Muscle layer of colon (tissue), 2 donors: ENCODE measurements around the gene KIDINS220.

ENCODE experiments used
- H3K27ac ChIP-seq: one replicate; pipeline ENCODE4 v1.7.0; 2013; ENCODE audit warnings: low read depth, mild to moderate bottlenecking, low read length, moderate library complexity
- H3K27me3 ChIP-seq, 2 donors: one replicate each; pipeline ENCODE4 v1.7.0; 2013; ENCODE audit warnings: low read length in 2 of 2, mild to moderate bottlenecking in 2 of 2; ENCODE audit not compliant: insufficient read depth in 2 of 2, control insufficient read depth in 1 of 2
- H3K36me3 ChIP-seq: one replicate; pipeline ENCODE4 v1.7.0; 2013; ENCODE audit warnings: mild to moderate bottlenecking, low read length; ENCODE audit not compliant: insufficient read depth
- H3K4me1 ChIP-seq: one replicate; pipeline ENCODE4 v1.7.0; 2013; ENCODE audit warnings: mild to moderate bottlenecking, low read length; ENCODE audit not compliant: insufficient read depth
- H3K4me3 ChIP-seq, 2 donors: one replicate each; pipeline ENCODE4 v1.7.0; 2013; ENCODE audit warnings: low read length in 2 of 2, low read depth in 1 of 2, mild to moderate bottlenecking in 1 of 2, moderate library complexity in 1 of 2
- H3K9ac ChIP-seq: one replicate; pipeline ENCODE4 v1.7.0; 2013; ENCODE audit warnings: low read length
- H3K9me3 ChIP-seq: one replicate; pipeline ENCODE4 v1.7.0; 2013; ENCODE audit warnings: mild to moderate bottlenecking, low read length
- donor health status: abdominal sarcoma.
- donor health status: Adenocarcinoma of cecum.

KIDINS220 gene

GRCh38 chr2:8850845-8851487 lies 13.6 kb upstream of the KIDINS220 start:
- H3K36me3 ChIP-seq: no peaks in the 10 kb centered on the region
- no peaks in the 10 kb centered on the region for H3K9me3 ChIP-seq
- no peak overlapping the region for H3K27ac ChIP-seq
- no peaks in the 10 kb centered on the region for H3K27me3 ChIP-seq
- no peak overlapping the region for H3K9ac ChIP-seq
- H3K4me1 ChIP-seq: no peaks in the 10 kb centered on the region
- H3K4me3 ChIP-seq: no peak overlapping the region

GRCh38 chr2:8849327-8849726 lies 11.9 kb upstream of the KIDINS220 start:
- H3K9me3 ChIP-seq: no peaks in the 10 kb centered on the region
- no peak overlapping the region for H3K27ac ChIP-seq
- H3K27me3 ChIP-seq: no peaks in the 10 kb centered on the region
- H3K4me1 ChIP-seq: no peaks in the 10 kb centered on the region
- H3K4me3 ChIP-seq: no peak overlapping the region
- no peaks in the 10 kb centered on the region for H3K36me3 ChIP-seq
- H3K9ac ChIP-seq: no peak overlapping the region

DNA sequence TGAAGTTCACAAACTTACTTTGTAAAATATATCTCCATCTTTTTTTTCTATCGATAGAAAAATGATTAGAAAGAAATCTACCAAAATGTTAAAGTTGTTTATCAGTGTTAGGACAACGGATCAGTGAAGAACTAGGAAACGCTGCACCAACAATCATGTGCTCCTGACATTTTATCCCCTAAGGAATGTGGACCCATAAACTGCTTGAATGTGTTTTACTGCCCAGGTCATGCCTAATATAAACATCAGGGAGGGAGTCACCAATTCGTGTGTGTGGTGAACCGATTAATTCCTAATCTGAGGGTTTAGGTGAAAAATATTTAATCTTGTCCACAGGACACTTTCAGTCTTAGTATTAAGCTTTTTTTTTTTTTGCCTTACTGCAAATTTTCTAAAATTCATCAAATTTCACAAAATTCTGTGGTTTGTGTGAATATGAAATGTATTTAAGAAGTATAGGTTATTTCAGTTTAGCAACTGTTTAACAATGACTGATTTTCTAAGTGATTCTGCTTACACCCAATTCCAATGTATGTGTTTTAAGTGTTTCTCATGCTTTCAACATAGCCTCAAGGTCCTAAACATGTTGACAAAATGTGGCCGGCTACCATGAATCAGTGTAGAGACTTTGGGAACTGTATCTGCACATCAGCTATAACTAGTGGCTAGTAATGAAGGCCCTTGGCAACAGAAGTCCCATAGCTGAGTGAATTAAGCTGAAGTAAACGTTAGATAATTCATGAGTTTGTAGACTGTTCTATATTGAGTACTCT lies 11.1 kb upstream of the KIDINS220 start:
- Histone ChIP-seq H3K36me3 (no peaks in the 10 kb centered on the region), H3K27ac (no peak overlapping the region), H3K9ac (no peak overlapping the region), H3K4me1 (no peaks in the 10 kb centered on the region), H3K27me3 (no peaks in the 10 kb centered on the region), H3K4me3 (no peak overlapping the region), H3K9me3 (no peaks in the 10 kb centered on the region)

GRCh38 chr2:8847400-8847799 lies 10.0 kb upstream of the KIDINS220 start:
- Histone ChIP-seq H3K27me3 (no peaks in the 10 kb centered on the region), H3K27ac (no peak overlapping the region), H3K4me1 (no peaks in the 10 kb centered on the region), H3K36me3 (no peaks in the 10 kb centered on the region), H3K9ac (no peak overlapping the region), H3K4me3 (no peak overlapping the region), H3K9me3 (no peaks in the 10 kb centered on the region)

- Histone ChIP-seq H3K36me3 (no peaks in the 10 kb centered on the region), H3K9ac (no peak overlapping the region), H3K4me3 (no peak overlapping the region), H3K9me3 (no peaks in the 10 kb centered on the region), H3K27ac (no peak overlapping the region), H3K4me1 (no peaks in the 10 kb centered on the region), H3K27me3 (no peaks in the 10 kb centered on the region)
These were observed 4.5 kb upstream of the KIDINS220 start for GRCh38 chr2:8841932-8842331.

DNA sequence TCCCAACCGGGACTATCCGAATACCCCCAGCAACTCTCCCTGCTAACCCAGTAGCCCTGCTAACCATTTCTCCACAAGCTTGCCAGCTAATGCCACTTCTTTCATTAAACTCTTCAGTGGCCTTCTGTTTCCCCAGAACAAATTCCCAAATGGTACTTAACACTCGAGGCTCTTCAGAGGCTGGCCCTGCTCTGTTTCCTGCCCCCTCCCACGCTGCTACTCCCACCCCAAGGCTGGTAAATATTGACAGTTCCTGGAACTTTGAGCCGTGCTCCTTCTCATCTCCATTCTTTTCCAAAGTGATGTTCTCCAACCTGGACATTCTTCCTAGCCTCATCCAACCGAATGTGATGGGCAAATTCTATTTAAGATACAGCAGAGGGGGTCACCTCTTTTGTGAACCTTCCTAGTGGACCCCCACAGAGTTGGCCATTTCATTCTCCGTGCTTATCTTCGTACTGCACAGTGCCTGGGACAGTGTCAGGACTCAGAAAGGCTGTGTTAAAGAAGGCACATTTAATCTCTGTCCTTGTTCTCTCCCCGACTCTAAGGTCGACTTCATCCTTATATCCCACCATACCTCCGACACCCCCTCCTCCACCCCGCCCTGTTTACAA lies 3.2 kb upstream of the KIDINS220 start:
- no peak overlapping the region for H3K9ac ChIP-seq
- H3K4me3 ChIP-seq: no peak overlapping the region
- H3K9me3 ChIP-seq: no peaks in the 10 kb centered on the region
- no peak overlapping the region for H3K27ac ChIP-seq
- no peaks in the 10 kb centered on the region for H3K36me3 ChIP-seq
- no peaks in the 10 kb centered on the region for H3K27me3 ChIP-seq
- H3K4me1 ChIP-seq: peaks cover 8% of the 10 kb centered on the region

DNA sequence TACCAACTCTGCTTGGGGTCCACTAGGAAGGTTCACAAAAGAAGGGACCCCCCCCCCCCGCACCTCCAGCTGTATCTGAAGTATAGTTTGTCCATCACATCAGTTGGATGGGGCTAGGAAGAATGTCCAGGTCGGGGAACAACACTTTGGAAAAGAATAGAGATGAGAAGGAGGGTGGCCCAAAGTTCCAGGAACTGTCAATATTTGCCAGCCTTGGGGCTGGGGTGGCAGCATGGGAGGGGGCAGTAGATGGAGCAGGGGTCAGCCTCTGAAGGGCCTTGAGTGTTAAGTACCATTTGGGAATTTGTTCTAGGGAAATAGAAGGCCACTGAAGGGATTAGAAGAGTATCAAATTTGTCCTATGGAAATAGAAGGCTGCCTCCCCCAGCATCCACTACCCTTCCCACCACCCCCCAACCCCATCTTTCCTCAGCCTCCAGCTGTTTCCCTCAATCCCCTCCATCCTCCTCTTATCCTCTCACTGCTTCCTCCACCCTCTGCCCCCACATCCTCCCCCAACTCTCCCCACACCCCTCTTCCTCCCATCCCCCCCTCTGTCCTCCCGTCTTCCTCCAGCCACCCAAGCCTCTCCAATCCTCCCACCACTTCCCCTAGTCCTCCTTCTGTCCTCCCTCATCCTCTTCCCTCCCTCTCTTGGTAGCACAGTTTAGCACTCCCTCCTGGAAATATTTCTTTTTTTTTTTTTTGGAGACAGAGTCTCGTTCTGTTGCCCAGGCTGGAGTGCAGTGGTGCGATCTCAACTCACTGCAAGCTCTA lies 2.0 kb upstream of the KIDINS220 start:
- no peaks in the 10 kb centered on the region for H3K27me3 ChIP-seq
- no peaks in the 10 kb centered on the region for H3K36me3 ChIP-seq
- no peak overlapping the region for H3K4me3 ChIP-seq
- H3K4me1 ChIP-seq: peaks cover 20% of the 10 kb centered on the region
- H3K9ac ChIP-seq: no peak overlapping the region
- H3K9me3 ChIP-seq: no peaks in the 10 kb centered on the region
- H3K27ac ChIP-seq: no peak overlapping the region

- Histone ChIP-seq H3K9ac (no peak overlapping the region), H3K4me3 (peak overlapping the region; percentile 71 to 79), H3K4me1 (peaks cover 26% of the 10 kb centered on the region), H3K36me3 (no peaks in the 10 kb centered on the region), H3K27me3 (no peaks in the 10 kb centered on the region), H3K27ac (peak overlapping the region; percentile 79), H3K9me3 (no peaks in the 10 kb centered on the region)
These were observed 355 bp upstream of the KIDINS220 start for GRCh38 chr2:8837795-8838140.

GRCh38 chr2:8835279-8835678 lies 2.1 kb downstream of the KIDINS220 start:
- H3K4me1 ChIP-seq: peaks cover 40% of the 10 kb centered on the region
- no peak overlapping the region for H3K9ac ChIP-seq
- H3K4me3 ChIP-seq: peak overlapping the region in 1 of 2 donors; percentile 71
- H3K9me3 ChIP-seq: no peaks in the 10 kb centered on the region
- H3K36me3 ChIP-seq: no peaks in the 10 kb centered on the region
- H3K27ac ChIP-seq: no peak overlapping the region
- H3K27me3 ChIP-seq: no peaks in the 10 kb centered on the region

GRCh38 chr2:8833853-8834252 lies 3.6 kb downstream of the KIDINS220 start:
- Histone ChIP-seq H3K9ac (no peak overlapping the region), H3K27ac (no peak overlapping the region), H3K9me3 (no peaks in the 10 kb centered on the region), H3K4me1 (peaks cover 40% of the 10 kb centered on the region), H3K36me3 (no peaks in the 10 kb centered on the region), H3K27me3 (no peaks in the 10 kb centered on the region), H3K4me3 (no peak overlapping the region)

DNA sequence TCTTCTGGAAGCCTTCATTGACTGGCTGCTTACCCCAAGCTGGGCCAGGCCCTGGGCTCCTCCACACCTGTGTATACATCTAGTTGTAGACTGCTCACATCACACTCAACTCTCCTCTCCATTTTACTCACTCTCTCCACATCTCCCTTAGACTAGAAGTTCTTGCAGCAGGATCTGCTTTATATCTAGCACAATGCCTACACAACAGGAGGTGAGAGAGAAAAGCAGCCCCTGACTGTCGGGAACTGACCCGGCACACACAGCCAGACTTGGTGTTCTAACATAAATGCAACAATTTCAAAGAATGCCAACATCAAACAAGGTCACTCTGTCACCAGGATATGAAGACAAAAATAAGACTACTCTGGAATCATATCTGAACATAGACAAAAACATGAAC lies 5.9 kb downstream of the KIDINS220 start:
- Histone ChIP-seq H3K4me3 (no peak overlapping the region), H3K4me1 (peaks cover 40% of the 10 kb centered on the region), H3K9me3 (no peaks in the 10 kb centered on the region), H3K27ac (no peak overlapping the region), H3K9ac (no peak overlapping the region), H3K27me3 (no peaks in the 10 kb centered on the region), H3K36me3 (no peaks in the 10 kb centered on the region)
